Activated CD4-positive, alpha-beta T cell treated with anti-CD3 and anti-CD28 coated beads for 1 hour (primary cell): ENCODE results near the gene WDR33.

Source experiments
- DNase-seq: peaks from one replicate; pipeline ENCODE4 v3.0.0-alpha.2; 2020

The WDR33 gene

DNA sequence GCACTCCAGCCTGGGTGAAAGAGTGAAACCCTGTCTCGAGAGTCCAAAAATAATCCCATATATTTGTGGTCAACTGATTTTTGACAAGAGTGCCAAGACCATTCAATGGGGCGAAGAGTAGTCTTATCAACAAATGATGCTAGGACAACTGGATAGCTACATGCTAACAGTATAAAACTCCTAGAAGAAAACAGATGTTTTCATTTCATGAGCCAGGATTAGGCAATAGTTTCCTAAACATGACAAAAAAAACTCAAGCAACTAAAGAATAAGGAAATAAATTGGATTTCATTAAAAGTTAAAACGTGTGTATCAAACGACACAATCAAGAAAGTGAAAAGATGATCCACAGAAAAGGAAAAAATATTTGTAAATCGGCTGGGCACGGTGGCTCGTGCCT is 141.9 kb downstream of the WDR33 start:
- DNase-seq: no peak

DNA sequence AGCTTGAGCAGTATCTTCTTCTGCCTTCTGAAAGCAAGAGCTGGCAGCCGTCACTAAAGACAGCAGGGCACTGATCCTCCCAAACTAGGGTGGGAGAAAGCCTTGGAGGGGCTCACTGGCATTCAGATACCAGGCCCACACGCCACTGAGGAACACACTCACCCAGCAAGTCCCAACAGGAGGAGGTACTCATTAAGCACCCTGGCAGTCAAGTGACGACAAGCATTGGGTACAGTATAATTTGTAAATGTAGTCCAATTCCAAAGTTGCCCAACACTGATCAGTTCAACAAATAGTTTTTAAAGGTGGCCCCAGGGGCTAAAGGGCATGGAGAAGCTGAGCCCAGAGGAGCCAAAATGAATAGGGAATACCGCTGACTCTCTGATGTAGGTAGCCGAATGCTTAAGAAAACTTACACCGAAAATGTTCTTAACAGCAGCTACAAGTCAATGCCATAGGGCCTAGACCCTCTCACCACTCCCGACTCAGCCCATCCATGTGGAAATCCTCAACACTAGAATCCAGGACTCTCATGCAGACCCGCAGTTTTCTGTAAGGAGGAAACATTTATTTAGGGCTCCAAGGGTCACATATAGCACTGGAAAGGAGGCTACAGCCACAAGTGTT is 145.6 kb downstream of the WDR33 start:
- no peak for DNase-seq

DNA sequence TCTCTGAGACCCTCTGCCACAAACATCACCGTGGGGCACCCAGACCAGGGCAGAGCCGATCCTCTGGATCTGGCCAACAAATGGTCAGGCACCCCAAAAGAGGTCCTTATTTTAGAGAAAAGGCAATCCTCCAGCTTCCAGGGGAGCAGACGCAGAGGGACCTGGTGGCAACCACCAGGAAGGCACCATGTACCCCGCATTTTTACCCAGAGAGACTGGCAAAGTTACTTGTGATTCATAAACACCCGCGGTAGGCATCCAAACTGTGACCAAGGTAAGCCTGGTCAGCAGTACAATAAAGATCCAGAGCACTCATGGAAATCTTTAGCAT is 146.1 kb downstream of the WDR33 start:
- DNase-seq: no peak

DNA sequence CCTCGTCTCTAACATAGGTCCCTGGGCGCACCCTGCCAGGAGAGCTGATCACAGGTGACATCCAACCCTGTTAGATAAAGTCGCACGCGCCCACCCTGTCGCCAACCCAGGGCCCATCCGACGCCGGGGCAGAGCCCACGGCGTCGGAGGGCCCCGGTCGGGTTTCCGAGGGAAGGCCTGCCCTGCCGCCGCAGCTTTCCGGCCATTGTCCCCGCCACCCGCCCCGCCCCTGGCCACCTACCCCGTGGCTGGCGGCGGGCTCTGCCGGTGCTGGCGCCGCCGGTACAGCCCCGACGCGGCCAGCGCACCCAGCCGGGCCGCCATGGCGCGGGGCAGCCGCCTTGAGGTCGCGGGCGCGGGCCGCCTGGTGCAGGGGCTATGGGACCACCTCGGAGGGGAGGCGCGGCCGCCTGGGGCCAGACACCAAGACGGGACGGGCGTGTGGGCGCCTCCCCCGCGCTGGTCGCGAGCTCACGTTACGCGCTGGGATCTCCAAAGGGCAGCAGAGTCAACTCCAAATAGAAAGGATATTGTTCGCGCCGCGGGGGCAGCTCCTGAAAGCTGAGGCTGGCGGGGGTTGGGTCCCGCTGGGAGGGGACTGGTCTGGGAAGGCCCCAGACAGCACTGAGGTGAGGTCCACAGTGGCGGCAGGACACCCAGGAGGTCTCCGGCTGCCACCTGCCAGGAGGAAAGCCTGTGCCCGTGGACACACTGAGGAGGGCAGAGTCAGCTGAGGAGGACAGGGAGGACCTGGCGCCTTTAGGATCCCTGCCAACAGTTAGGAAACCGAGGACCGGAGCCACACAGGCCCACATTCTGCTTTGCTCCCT is 146.7 kb downstream of the WDR33 start:
- DNase-seq: no peak

DNA sequence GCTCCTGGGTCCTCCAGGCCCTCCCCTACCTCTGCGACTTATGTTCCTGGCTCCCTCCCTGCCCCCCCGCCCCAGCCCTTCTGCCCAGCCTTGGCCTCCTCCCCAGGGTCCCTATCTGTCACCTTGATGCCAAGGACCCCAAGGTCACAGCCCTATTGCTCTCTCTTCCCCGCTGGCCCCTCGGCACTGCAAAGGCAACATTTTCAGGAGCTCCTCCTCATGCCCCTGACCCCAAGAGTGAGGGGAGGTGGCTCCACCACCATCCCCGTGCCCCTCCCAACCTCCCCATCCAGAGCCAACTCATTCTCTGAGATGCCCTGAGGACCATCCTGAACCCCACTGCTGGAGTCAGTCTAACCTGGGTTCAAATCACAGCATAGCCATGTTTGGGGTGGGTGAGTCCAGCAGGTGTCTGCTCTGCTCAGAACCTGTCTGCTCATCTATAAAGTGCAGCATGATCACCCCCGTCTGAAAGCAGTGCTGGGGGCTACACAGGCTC is 147.4 kb downstream of the WDR33 start:
- DNase-seq: no peak

DNA sequence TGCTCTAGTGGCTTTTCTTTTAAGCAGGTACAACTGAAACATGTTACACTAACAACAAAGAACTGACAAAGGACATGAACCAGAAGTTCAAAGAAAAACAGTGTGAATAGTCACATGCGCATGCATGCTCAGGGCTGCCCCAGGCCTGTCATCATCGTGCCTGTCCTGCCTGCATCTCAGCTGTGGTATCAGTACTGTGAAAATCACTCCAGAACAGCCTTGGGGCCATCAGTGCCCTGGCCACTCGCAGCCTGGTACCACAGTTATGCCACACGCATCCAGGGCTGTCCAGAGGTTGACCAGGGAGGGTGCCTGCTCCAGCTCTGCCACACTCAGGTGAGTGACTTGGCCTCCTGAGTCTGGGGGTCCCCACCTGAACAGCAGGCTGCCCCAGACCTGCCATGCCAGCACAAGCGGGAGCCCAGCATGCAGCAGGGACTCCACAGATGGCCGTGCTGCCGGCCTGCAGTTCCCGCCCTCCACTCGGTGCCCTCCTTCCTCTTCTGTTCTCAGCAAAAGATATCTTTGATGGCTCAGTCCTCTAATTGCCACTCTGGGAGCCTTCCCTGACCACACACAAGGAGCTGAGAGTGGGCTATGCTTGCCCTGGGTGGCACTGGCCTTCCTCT is 147.9 kb downstream of the WDR33 start:
- no peak for DNase-seq

DNA sequence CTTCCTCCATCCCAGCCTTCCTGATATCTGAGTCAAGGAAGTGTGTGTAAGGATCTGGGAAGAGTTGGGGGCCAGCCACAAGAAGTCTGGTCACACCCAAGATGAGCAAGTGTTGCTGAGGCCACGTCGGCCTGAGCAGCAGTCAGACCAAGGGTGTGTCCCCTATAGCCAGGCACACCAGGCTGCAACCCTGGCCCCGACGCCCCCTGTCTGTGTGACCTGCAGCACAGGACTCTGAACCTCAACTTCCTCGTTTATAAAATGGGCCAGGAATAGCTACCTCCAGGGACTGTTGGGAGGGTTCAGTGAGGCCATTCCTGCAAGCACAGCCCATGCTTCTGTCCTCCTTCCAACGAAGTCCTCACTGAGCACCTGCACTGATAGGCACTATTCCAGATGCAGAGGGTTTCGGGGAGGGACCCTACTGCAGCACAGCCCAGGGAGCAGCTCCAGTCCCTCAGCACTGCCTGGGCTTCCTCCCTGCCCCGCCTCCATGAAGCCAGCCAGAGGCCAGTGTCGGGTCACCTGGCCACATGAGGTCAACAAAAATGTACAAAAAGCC is 148.9 kb downstream of the WDR33 start:
- no peak for DNase-seq

DNA sequence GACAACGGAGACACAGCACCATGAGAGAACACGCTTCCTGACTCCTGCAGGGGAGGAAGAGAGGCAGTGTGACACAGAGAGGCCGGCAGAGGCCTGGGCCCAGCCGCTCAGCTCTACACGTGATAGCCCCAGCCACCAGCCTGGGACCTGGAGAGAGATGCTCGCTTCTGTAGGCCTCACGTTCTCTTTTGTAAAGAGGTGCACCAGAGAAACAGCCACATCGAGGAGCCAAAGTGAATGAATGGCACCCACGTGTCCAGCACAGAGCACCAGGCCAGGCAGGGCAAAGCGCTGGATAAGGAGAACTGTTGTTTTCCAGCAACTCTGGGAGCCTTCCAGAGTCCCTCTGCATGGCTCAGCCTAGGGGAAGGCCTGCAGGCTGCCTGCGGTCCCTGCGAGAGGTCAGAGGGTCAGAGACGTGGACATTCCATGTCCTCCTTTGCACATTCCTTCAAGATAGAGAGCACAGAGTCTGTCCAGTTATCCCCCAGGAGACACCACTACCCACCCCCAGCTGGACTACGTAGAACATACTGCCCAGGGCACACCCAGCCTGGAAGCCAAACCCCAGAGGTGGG is 149.8 kb downstream of the WDR33 start:
- DNase-seq: no peak

- no peak for DNase-seq
Observed at GRCh38 chr2:127660291-127660578, 150.7 kb downstream of the WDR33 start.

DNA sequence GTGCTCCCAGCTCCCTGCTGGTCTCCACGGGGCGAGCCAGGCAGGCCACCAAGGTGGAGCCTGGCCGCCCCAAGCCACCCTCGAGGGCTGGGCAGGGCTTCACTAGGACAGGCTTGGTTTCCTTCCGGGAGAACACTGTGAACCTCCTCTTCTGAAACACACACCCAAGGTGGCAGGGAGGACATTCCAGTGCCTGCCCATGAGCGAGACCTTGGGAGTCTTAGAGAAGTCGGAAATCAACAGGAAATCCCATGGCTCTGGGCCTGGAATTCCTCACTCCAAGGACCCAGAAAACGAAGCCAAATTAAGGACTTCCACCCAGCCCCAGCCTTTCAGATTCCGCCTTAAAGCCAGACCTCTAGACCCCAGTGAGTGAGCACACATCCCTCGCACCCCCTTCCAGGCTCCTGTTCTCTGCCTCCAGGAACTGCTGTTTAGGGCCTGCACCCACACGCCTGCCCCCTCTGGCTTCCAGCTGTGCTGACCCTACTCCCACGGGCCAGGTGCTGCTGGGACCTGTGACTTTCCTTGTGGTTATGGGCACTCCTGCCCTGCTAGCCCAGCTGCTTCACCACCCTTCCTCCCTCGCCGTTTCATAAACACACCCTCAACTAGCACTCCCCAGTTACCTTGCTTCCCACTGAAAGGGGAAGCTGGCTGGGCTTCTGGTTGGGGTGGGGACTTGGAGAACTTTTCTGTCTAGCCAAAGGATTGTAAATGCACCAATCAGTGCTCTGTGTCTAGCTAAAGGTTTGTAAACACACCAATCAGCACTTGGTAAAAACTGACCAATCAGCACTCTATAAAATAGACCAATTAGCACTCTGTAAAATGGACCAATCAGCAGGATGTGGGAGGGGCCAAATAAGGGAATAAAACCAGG is 151.3 kb downstream of the WDR33 start:
- no peak for DNase-seq

DNA sequence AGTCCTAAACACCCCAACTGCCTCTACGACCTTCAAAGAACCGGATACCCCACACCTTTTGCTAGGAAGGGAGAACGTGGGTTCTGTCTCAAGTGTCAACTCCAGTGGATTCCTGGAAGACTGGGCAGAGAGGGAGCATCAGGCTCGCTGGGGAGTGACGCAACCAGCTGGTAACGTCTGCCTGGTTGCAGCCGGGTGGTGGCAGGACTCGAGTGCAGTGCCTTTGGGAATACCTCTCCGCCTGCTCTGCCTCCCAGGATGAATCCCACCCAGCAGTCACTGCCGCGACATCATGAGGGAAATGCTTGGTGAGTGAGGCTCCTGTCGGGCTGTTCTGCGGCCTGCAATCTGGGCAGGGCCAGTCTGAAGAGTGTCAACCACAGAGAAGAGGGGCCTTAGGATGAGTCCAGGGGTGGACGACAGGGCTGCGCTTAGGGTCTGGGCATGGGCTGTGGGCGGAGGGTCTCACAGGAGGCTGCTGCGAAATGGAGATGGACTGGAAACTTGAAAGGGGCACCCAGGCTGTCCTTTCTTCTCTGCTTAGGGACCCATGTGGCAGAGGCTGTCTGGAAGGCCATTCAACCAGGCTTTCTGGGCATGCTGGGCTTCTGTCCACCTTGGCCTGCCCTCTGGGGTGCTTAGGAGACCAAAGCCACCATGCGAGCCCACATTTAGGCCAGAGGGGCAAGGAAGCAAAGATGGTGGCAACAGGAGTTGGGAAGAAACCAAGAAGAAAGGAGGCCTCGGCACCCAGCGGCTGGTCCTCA is 152.1 kb downstream of the WDR33 start:
- no peak for DNase-seq

- no peak for DNase-seq
Observed at GRCh38 chr2:127658146-127658545, 152.8 kb downstream of the WDR33 start.

DNA sequence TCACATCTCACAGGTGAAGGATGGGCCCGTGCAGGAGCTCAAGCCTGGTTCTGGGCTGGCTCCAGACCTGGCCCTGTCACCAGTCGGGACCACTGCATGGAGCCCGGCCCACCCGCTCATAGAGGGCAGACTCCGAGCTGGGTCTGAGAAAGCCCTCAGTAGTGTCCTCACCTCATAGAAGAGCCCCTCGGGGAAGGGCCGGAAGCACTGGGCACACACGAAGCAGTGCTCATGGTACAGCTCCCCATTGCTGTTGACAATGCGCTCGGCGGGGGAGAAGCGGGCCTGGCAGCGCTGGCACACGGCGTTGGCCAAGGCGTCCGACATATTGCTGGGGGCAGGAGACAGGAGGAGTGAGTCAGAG is 153.8 kb downstream of the WDR33 start:
- DNase-seq: no peak

GRCh38 chr2:127656569-127657231 is 154.3 kb downstream of the WDR33 start:
- DNase-seq: no peak

DNA sequence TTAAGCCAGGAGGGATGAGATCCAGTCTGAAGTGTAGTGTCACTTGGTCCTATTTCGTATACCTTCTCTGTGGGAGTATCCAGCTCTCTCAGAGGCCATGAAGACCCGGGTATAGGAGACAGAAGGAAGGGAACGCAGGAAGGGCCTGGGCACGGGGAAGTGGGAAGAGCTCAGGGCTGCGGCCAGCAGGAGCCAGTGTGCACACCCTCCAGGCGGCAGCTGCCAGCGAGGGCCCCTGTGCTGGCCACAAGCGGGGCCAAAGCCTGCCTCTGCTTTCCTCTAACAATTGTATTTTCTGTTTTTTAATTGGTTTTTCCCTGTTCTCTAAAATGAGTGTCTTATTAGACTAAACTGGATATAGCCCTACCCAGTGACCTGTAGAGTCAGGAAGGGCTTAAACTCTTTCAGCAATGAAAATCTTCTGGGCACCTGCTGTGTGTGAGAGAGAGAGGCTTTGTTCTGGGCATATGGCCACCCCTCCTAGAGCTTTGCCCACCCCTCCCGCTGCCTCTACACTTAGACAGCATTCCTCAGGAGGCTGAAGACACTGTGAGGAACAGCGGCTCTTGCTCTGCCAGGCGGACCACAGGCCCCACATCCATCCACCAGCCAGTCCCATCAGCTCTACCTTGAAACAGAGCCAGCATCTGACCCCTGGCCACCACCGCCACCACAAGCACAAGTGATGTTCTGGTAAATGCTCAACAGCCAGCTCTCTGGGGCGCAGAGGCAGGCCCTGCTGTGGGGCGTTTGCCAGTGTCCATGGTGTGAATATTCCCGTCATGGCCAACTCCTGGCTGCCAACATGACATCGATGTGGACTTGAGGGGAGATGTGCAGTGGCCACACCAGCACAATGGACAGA is 155.5 kb downstream of the WDR33 start:
- DNase-seq: no peak

DNA sequence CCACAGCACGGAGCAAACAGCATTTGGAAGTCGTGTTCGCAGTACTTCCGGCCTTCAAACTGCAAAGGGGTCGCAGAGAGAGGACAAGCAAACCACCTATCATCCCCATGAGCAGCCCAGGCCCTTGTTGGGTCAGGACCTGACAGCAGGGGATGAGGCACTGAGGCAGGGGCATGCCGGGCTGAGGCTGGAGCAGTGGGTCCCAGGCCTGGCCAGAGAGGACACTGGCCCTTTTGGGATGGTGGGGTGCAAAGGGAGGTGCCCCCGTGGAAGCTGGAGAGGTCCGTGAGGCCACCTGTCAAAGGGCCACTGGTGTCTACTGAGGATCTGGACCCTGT is 156.2 kb downstream of the WDR33 start:
- DNase-seq: no peak

GRCh38 chr2:127654084-127654837 is 156.7 kb downstream of the WDR33 start:
- DNase-seq: no peak

DNA sequence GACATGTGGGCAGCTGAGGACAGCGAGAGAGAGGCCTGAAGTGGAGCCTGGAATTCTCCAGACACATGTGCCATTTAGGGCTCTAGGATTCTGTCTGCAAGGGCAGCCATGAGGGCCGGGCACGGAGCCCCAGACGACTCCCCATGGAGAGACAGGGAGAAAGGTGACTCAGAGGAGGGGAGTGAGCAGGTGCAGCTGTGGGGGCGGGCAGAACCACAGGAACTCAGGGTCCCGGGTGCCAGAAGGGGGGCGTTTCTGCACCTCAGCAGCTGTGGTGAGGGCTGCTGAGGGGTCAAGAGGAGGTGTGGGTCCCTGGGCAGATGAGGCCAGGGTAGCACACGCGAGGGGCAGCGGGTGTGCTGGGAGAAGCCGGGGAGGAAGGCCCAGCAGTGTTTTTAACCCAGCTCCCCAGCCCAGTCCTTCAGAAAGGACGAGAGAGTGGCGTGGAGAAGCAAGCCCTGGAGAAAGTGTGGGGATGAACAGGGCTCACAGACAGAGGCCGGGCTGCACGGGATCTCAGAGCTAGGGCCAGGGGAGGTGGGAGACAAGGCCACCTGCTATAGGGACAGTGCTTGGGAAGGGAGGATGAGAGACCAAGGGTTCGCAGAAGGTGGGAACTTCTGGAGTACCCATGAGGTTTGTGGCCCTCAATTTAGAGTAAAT is 157.4 kb downstream of the WDR33 start:
- DNase-seq: no peak

GRCh38 chr2:127652786-127653357 is 158.1 kb downstream of the WDR33 start:
- no peak for DNase-seq
